22Rv1 (cell line): ENCODE measurements around the gene GPR149.

Experiments
- ZFX ChIP-seq: fragments of 450-650 bp; IDR thresholded peaks from 2 replicates; pipeline ENCODE4 v1.6.1; 2017; ENCODE audit warnings: antibody characterized with exemption, borderline replicate concordance
- TF ChIP-seq, protein P1 (sequence below): fragments of 450-650 bp; IDR thresholded peaks from 2 replicates; pipeline ENCODE4 v1.5.1; 2017; ENCODE audit warnings: mild to moderate bottlenecking

DNA sequence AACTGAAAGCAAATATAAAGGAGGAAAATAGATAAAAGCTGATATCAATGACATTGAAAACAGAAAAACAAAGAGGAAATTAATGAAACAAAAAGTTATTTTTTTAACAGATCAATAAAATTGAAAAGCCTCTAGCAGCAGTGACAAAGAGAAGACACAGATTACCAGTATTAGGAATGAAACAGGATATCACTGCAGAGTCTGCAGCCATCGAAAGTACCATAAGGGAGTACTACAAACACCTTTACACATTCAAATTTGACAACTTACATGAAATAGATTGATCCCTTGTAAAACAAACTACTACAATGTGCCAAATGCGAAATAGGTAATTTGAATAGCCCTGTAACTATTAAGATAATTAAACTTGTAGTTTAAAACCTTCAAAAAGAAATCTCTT is 80.8 kb downstream of the GPR149 start:
- TF ChIP-seq, protein P1, sequence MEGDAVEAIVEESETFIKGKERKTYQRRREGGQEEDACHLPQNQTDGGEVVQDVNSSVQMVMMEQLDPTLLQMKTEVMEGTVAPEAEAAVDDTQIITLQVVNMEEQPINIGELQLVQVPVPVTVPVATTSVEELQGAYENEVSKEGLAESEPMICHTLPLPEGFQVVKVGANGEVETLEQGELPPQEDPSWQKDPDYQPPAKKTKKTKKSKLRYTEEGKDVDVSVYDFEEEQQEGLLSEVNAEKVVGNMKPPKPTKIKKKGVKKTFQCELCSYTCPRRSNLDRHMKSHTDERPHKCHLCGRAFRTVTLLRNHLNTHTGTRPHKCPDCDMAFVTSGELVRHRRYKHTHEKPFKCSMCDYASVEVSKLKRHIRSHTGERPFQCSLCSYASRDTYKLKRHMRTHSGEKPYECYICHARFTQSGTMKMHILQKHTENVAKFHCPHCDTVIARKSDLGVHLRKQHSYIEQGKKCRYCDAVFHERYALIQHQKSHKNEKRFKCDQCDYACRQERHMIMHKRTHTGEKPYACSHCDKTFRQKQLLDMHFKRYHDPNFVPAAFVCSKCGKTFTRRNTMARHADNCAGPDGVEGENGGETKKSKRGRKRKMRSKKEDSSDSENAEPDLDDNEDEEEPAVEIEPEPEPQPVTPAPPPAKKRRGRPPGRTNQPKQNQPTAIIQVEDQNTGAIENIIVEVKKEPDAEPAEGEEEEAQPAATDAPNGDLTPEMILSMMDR, result no peak
- no peak for TF ChIP-seq ZFX
